Neural cell (in vitro differentiated cells): ENCODE measurements around the gene IGSF23. TPM values are rescaled to one million over a fixed set of nuclear protein-coding genes. Genes with fewer than 3 reads are reported as not detected.

Source experiments
- H2AFZ ChIP-seq: fragments of 200-600, 300-800 bp; sonication (generic), shearing (Covaris generic); 2 replicates; pipeline ENCODE4 v1.6.0; 2014; ENCODE audit warnings: low read depth, mild to moderate bottlenecking, antibody characterized with exemption, low read length, moderate library complexity
- H3F3A ChIP-seq: fragments of 200-600 bp; shearing (Covaris generic); 2 replicates; pipeline ENCODE4 v1.6.1; 2016; ENCODE audit warnings: mild to moderate bottlenecking, moderate library complexity, mixed read lengths, antibody characterized with exemption, low read length; ENCODE audit not compliant: insufficient read depth, poor library complexity, severe bottlenecking
- H3K27ac ChIP-seq: fragments of 200-600, 300-800 bp; sonication (generic), shearing (Covaris generic); 2 replicates; pipeline ENCODE4 v1.5.1; 2014; ENCODE audit warnings: mild to moderate bottlenecking, low read length, moderate library complexity
- H3K27me3 ChIP-seq: fragments of 300-800, 200-600 bp; sonication (generic), shearing (Covaris generic); 2 replicates; pipeline ENCODE4 v1.6.0; 2014; ENCODE audit warnings: mild to moderate bottlenecking, low read depth, low read length, moderate library complexity; ENCODE audit not compliant: insufficient read depth
- H3K36me3 ChIP-seq: fragments of 300-800, 200-600 bp; sonication (generic), shearing (Covaris generic); 2 replicates; pipeline ENCODE4 v1.5.1; 2014; ENCODE audit warnings: mild to moderate bottlenecking, antibody characterized with exemption, low read length, moderate library complexity; ENCODE audit not compliant: insufficient read depth
- H3K4me2 ChIP-seq: fragments of 300-800, 200-600 bp; sonication (generic), shearing (Covaris generic); 2 replicates; pipeline ENCODE4 v1.6.0; 2014; ENCODE audit warnings: mild to moderate bottlenecking, low read length
- H3K4me3 ChIP-seq: fragments of 300-800, 200-600 bp; sonication (generic), shearing (Covaris generic); 2 replicates; pipeline ENCODE4 v1.5.1; 2014; ENCODE audit warnings: mild to moderate bottlenecking, low read length, moderate library complexity
- H3K79me2 ChIP-seq: fragments of 200-600 bp; shearing (Covaris generic); replicated peaks from 2 replicates; pipeline ENCODE4 v1.6.0; 2014; ENCODE audit warnings: mild to moderate bottlenecking, low read length, moderate library complexity; ENCODE audit not compliant: insufficient read depth
- H3K9ac ChIP-seq: fragments of 300-800, 200-600 bp; sonication (generic), shearing (Covaris generic); 2 replicates; pipeline ENCODE4 v1.6.1; 2016; ENCODE audit warnings: mild to moderate bottlenecking, low read length, mixed read lengths
- H3K9me2 ChIP-seq: fragments of 200-600 bp; shearing (Covaris generic); 2 replicates; pipeline ENCODE4 v1.6.1; 2016; ENCODE audit warnings: mild to moderate bottlenecking, low read length, mixed read lengths; ENCODE audit not compliant: insufficient read depth
- H3K9me3 ChIP-seq: fragments of 200-600, 300-800 bp; sonication (generic), shearing (Covaris generic); 2 replicates; pipeline ENCODE4 v1.6.1; 2016; ENCODE audit warnings: mild to moderate bottlenecking, mixed run types, low read length, moderate library complexity, mixed read lengths
- H4K20me1 ChIP-seq: fragments of 200-600 bp; shearing (Covaris generic); 2 replicates; pipeline ENCODE4 v1.6.1; 2016; ENCODE audit warnings: mild to moderate bottlenecking, mixed run types; ENCODE audit not compliant: insufficient read depth
- EP300 ChIP-seq: fragments of 450-650 bp; conservative IDR thresholded peaks from 2 replicates; pipeline ENCODE4 v1.6.1; 2014; ENCODE audit warnings: antibody characterized with exemption, mild to moderate bottlenecking, moderate library complexity; ENCODE audit not compliant: poor library complexity, severe bottlenecking
- EZH2 ChIP-seq: fragments of 200-600, 300-800 bp; shearing (Covaris generic), sonication (generic); IDR thresholded peaks from 2 replicates; pipeline ENCODE4 v1.6.1; 2014; ENCODE audit warnings: antibody characterized with exemption, low read length, borderline replicate concordance, mild to moderate bottlenecking; ENCODE audit not compliant: insufficient read depth, poor library complexity, severe bottlenecking
- MXI1 ChIP-seq: fragments of 450-650 bp; conservative IDR thresholded peaks from 2 replicates; pipeline ENCODE4 v1.6.1; 2014; ENCODE audit warnings: antibody characterized with exemption, mild to moderate bottlenecking; ENCODE audit not compliant: poor library complexity, severe bottlenecking
- POLR2AphosphoS5 ChIP-seq: IDR thresholded peaks from 2 replicates; pipeline ENCODE4 v1.6.1; 2012
- RAD21 ChIP-seq: fragments of 450-650 bp; conservative IDR thresholded peaks from 2 replicates; pipeline ENCODE4 v1.6.1; 2014; ENCODE audit warnings: antibody characterized with exemption, mild to moderate bottlenecking, moderate library complexity
- SMC3 ChIP-seq: fragments of 450-650 bp; conservative IDR thresholded peaks from 2 replicates; pipeline ENCODE4 v1.6.1; 2014; ENCODE audit warnings: antibody characterized with exemption, mild to moderate bottlenecking, moderate library complexity; ENCODE audit not compliant: poor library complexity
- TAF1 ChIP-seq: IDR thresholded peaks from 2 replicates; pipeline ENCODE4 v1.6.1; 2012; ENCODE audit warnings: low read depth
- polyA plus RNA-seq: library from polyadenylated mRNA; depleted of rRNA; stranded (reverse); fragments of >200 nt; gene quantifications from 2 replicates; pipeline ENCODE4 v1.2.3, GENCODE V29; 2014
- TF ChIP-seq, protein P1 (sequence below): fragments of 450-650 bp; IDR thresholded peaks from 2 replicates; pipeline ENCODE4 v1.5.1; 2014; ENCODE audit warnings: antibody characterized with exemption, mild to moderate bottlenecking, moderate library complexity; ENCODE audit not compliant: poor library complexity, severe bottlenecking
- TF ChIP-seq, protein P2 (sequence below): IDR thresholded peaks from 2 replicates; pipeline ENCODE4 v1.6.1; 2012; ENCODE audit warnings: borderline replicate concordance

The IGSF23 gene
- polyA plus RNA-seq, 1 donor from 2014 or later: not detected

DNA sequence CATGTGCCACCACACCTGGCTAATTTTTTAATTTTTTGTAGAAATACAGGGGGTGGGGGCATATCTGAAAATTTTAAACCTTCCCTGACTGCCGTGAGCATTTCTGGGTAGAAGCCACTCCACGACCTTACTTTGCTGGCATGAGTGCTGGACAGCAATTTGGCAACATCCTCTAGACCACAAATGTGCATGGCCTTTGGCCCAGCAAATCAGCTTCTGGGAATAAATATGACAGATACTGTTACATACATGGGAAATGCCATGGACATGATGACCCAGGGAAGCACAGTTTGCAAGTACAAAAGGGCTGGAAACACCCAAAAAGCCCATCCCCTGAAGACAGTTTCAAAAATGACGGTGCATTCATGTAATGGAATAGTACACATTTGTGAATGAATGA is 27.2 kb downstream of the IGSF23 start:
- Histone ChIP-seq H3K4me2 (no peak overlapping the region), H3K27me3 (peaks cover 4% of the 10 kb centered on the region), H3K9me2 (no peaks in the 10 kb centered on the region), H3K79me2 (no peaks in the 10 kb centered on the region), H3K27ac (no peak overlapping the region), H3K9ac (no peak overlapping the region), H2AFZ (no peak overlapping the region), H4K20me1 (no peaks in the 10 kb centered on the region), H3F3A (no peaks in the 10 kb centered on the region), H3K9me3 (no peaks in the 10 kb centered on the region), H3K36me3 (no peaks in the 10 kb centered on the region), H3K4me3 (no peak overlapping the region)
- no peak for TF ChIP-seq EZH2
- no peak for TF ChIP-seq POLR2AphosphoS5
- no peak for TF ChIP-seq RAD21
- no peak for TF ChIP-seq TAF1
- no peak for TF ChIP-seq MXI1
- TF ChIP-seq, protein P1, sequence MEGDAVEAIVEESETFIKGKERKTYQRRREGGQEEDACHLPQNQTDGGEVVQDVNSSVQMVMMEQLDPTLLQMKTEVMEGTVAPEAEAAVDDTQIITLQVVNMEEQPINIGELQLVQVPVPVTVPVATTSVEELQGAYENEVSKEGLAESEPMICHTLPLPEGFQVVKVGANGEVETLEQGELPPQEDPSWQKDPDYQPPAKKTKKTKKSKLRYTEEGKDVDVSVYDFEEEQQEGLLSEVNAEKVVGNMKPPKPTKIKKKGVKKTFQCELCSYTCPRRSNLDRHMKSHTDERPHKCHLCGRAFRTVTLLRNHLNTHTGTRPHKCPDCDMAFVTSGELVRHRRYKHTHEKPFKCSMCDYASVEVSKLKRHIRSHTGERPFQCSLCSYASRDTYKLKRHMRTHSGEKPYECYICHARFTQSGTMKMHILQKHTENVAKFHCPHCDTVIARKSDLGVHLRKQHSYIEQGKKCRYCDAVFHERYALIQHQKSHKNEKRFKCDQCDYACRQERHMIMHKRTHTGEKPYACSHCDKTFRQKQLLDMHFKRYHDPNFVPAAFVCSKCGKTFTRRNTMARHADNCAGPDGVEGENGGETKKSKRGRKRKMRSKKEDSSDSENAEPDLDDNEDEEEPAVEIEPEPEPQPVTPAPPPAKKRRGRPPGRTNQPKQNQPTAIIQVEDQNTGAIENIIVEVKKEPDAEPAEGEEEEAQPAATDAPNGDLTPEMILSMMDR: no peak
- TF ChIP-seq SMC3: no peak
- TF ChIP-seq EP300: no peak
- TF ChIP-seq, protein P2, sequence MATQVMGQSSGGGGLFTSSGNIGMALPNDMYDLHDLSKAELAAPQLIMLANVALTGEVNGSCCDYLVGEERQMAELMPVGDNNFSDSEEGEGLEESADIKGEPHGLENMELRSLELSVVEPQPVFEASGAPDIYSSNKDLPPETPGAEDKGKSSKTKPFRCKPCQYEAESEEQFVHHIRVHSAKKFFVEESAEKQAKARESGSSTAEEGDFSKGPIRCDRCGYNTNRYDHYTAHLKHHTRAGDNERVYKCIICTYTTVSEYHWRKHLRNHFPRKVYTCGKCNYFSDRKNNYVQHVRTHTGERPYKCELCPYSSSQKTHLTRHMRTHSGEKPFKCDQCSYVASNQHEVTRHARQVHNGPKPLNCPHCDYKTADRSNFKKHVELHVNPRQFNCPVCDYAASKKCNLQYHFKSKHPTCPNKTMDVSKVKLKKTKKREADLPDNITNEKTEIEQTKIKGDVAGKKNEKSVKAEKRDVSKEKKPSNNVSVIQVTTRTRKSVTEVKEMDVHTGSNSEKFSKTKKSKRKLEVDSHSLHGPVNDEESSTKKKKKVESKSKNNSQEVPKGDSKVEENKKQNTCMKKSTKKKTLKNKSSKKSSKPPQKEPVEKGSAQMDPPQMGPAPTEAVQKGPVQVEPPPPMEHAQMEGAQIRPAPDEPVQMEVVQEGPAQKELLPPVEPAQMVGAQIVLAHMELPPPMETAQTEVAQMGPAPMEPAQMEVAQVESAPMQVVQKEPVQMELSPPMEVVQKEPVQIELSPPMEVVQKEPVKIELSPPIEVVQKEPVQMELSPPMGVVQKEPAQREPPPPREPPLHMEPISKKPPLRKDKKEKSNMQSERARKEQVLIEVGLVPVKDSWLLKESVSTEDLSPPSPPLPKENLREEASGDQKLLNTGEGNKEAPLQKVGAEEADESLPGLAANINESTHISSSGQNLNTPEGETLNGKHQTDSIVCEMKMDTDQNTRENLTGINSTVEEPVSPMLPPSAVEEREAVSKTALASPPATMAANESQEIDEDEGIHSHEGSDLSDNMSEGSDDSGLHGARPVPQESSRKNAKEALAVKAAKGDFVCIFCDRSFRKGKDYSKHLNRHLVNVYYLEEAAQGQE: no peak

DNA sequence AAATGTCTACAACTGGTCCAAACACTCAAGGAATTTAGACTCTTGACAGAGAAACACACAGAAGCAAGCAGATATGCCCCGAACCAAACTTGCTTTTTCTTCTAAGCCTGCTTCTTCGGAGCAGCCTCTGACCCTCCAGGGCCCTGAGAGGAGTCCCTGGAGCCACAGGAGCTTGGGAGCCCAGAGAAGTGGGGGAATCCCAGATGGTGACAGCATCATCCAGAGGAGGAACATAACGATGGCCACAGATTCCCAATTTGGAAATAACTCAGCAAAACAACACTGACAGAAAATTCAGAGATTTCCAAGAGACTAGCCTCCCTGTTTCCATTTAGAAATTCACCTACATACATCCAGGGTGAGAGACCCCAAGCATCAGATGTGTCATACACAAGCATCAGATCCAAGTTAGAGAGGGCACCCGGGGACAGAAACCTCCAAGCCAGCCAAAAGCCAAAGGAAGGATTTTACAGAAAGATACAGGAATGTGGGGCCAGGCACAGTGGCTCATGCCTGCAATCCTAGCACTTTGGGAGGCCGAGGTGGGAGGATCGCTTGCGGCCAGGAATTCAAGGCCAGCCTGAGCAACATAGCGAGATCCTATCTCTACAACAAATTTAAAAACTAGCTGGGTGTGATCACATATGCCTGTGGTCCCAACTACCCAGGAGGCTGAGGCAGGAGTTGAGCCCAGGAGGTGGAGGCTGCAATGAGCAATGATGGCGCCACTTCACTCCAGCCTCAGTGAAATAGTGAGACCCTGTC is 28.3 kb downstream of the IGSF23 start:
- H3K4me3 ChIP-seq: no peak overlapping the region
- no peaks in the 10 kb centered on the region for H4K20me1 ChIP-seq
- H3K9me3 ChIP-seq: no peaks in the 10 kb centered on the region
- H3K9ac ChIP-seq: no peak overlapping the region
- no peaks in the 10 kb centered on the region for H3K79me2 ChIP-seq
- H2AFZ ChIP-seq: no peak overlapping the region
- TF ChIP-seq TAF1: no peak
- TF ChIP-seq, protein P2: no peak
- TF ChIP-seq, protein P1: no peak
- TF ChIP-seq EP300: no peak
- no peak for TF ChIP-seq RAD21
- TF ChIP-seq EZH2: no peak
- no peak for TF ChIP-seq SMC3
- TF ChIP-seq POLR2AphosphoS5: no peak
- H3K36me3 ChIP-seq: no peaks in the 10 kb centered on the region
- H3K4me2 ChIP-seq: no peak overlapping the region
- no peaks in the 10 kb centered on the region for H3F3A ChIP-seq
- no peaks in the 10 kb centered on the region for H3K9me2 ChIP-seq
- no peak overlapping the region for H3K27ac ChIP-seq
- H3K27me3 ChIP-seq: peaks cover 4% of the 10 kb centered on the region
